ENCODE results near the gene RPS6KA2. TPM values are rescaled to one million over a fixed set of nuclear protein-coding genes. Genes with fewer than 3 reads are reported as not detected.
A peak's percentile ranks its signal among the peaks of the same experiment; 100 is the strongest.

RPS6KA2 gene
- total and polyA plus RNA-seq, 2 donors (not counting 1 experiment from before 2014, with no cell fraction given), result 2.2 to 16.0 TPM

DNA sequence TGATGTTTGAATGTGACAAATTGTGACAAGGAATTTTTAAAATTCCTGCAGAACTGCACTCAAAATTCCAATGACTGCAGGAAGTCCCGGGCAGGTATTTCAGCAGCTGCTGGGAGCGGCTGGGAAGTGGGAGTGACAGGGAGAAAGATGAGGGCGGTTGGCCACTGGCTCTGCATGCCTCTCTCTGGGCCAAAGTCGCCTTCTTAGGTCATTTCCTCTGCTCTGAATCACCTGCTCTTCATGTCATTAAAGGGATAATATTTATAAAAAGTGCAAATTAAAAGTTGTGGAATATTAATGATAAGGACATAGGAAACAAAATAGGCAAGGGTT is 84.5 kb downstream of the RPS6KA2 start:
- no peak overlapping the region for H3K4me3 ChIP-seq (ENCODE audit: control extremely low read depth in 1 of 5, extremely low read depth in 1 of 5, insufficient read depth in 1 of 5, low read depth in 2 of 5, low read length in 4 of 5)
- Mint-ChIP-seq H3K9me3 (ENCODE audit: insufficient read depth) (no peaks in the 10 kb centered on the region), H3K27me3 (no peaks in the 10 kb centered on the region), H3K4me3 (no peak overlapping the region), H3K27ac (no peak overlapping the region), H3K4me1 (peaks cover 22% of the 10 kb centered on the region)
- CTCF ChIA-PET, result no interaction called here
- no peak overlapping the region for H3K4me2 ChIP-seq (replicated peaks; ENCODE audit: low read depth, low read length, poor library complexity, severe bottlenecking)
- no peaks in the 10 kb centered on the region for H3K79me2 ChIP-seq (ENCODE audit: control insufficient read depth, insufficient read depth, low read length)
- no peaks in the 10 kb centered on the region for H4K20me1 ChIP-seq (ENCODE audit: control insufficient read depth, insufficient read depth, low read length, poor library complexity, severe bottlenecking)
- H2AFZ ChIP-seq (ENCODE audit: insufficient read depth, low read depth, low read length, poor library complexity, severe bottlenecking), result no peak overlapping the region
- ATAC-seq (ENCODE audit: low read depth) (no peak), DNase-seq (no peak)
- no peak overlapping the region for H3K27ac ChIP-seq (ENCODE audit: low read length in 2 of 2)
- peaks cover 5 to 18% of the 10 kb centered on the region in 2 donors for H3K4me1 ChIP-seq (ENCODE audit: control insufficient read depth in 2 of 2, insufficient read depth in 2 of 2, low read length in 2 of 2)
- POLR2A ChIA-PET, result no interaction called here
- H3K9ac ChIP-seq (ENCODE audit: low read length), result no peak overlapping the region
- no peaks in the 10 kb centered on the region for H3K9me3 ChIP-seq (ENCODE audit: control extremely low read depth in 1 of 3, control insufficient read depth in 2 of 3, insufficient read depth in 1 of 3, low read length in 2 of 3)
- no peak for TF ChIP-seq EZH2 (IDR thresholded peaks at IDR 0.05; ENCODE audit: borderline replicate concordance, insufficient read depth, low read depth, low read length, poor library complexity, severe bottlenecking)
- TF ChIP-seq, protein P1, sequence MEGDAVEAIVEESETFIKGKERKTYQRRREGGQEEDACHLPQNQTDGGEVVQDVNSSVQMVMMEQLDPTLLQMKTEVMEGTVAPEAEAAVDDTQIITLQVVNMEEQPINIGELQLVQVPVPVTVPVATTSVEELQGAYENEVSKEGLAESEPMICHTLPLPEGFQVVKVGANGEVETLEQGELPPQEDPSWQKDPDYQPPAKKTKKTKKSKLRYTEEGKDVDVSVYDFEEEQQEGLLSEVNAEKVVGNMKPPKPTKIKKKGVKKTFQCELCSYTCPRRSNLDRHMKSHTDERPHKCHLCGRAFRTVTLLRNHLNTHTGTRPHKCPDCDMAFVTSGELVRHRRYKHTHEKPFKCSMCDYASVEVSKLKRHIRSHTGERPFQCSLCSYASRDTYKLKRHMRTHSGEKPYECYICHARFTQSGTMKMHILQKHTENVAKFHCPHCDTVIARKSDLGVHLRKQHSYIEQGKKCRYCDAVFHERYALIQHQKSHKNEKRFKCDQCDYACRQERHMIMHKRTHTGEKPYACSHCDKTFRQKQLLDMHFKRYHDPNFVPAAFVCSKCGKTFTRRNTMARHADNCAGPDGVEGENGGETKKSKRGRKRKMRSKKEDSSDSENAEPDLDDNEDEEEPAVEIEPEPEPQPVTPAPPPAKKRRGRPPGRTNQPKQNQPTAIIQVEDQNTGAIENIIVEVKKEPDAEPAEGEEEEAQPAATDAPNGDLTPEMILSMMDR (IDR thresholded peaks at IDR 0.05), result no peak
- H3K36me3 ChIP-seq (replicated peaks in 1 of 2; ENCODE audit: control extremely low read depth in 1 of 2, control insufficient read depth in 1 of 2, extremely low read depth in 1 of 2, insufficient read depth in 2 of 2, low read length in 1 of 2), result no peaks in the 10 kb centered on the region
- intact Hi-C loops (cut with micrococcal nuclease), result no loop called here
- WGBS (ENCODE audit: insufficient coverage), result no CpG with 5 or more reads among the region's 4 CpGs
- no peaks in the 10 kb centered on the region for H3K27me3 ChIP-seq (replicated peaks in 1 of 4; ENCODE audit: control extremely low read depth in 1 of 4, control insufficient read depth in 3 of 4, insufficient read depth in 4 of 4, low read length in 3 of 4)

DNA sequence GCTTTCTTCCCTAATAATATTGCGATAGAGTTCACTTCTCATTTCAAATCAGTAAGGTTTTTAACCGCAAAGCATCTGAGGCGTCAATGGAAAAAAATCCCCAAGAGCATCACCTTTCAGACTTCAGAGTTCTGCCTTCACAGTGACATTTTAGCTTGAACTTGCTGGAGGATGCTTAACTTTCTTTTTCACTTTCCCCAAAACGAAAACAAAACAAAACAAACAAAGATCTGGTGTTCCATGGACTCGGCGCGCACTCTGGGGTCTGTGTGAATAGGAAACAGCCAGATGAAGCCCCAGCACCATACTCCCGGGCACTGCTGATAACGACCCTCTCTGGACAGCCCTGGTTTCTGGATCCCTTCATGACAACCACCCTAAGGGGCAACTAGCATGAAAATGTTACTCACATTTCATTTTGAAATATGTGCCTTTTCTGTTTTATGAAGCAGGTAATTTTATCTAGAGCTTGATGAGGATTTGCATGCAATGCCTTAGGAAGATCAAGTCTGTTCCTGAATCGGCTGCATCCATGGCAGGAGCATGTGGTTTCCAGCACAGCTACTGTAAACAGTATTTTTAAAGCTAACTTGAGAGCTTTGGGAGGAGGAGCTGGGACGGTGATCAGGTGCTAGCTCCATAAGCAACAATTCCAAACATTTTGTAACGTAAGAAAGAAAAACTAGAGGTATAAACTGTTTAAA is 85.0 kb downstream of the RPS6KA2 start:
- H3K4me3 ChIP-seq (ENCODE audit: control extremely low read depth in 1 of 5, extremely low read depth in 1 of 5, insufficient read depth in 1 of 5, low read depth in 2 of 5, low read length in 4 of 5), result peak overlapping the region in 4 of 5 experiments; percentile 25 to 55 (median 42)
- H3K9ac ChIP-seq (ENCODE audit: low read length), result peak overlapping the region; percentile 61
- no peaks in the 10 kb centered on the region for H3K27me3 Mint-ChIP-seq

More for the DNA sequence above, 85.0 kb downstream of the RPS6KA2 start:
- Mint-ChIP-seq H3K4me1 (peaks cover 22% of the 10 kb centered on the region), H3K9me3 (ENCODE audit: insufficient read depth) (no peaks in the 10 kb centered on the region), H3K27ac (peak overlapping the region; percentile 90), H3K4me3 (peak overlapping the region; percentile 83)
- peaks cover 5 to 18% of the 10 kb centered on the region in 2 donors for H3K4me1 ChIP-seq (ENCODE audit: control insufficient read depth in 2 of 2, insufficient read depth in 2 of 2, low read length in 2 of 2)
- H3K36me3 ChIP-seq (replicated peaks in 1 of 2; ENCODE audit: control extremely low read depth in 1 of 2, control insufficient read depth in 1 of 2, extremely low read depth in 1 of 2, insufficient read depth in 2 of 2, low read length in 1 of 2), result no peaks in the 10 kb centered on the region
- peak overlapping the region; percentile 69 for H3K4me2 ChIP-seq (replicated peaks; ENCODE audit: low read depth, low read length, poor library complexity, severe bottlenecking)
- intact Hi-C loops (cut with micrococcal nuclease), result loop anchor here (1.0 kb wide), 2 partner anchors 30 to 85 kb away; partner anchors contain the start of gene RPS6KA2
- H3K9me3 ChIP-seq (ENCODE audit: control extremely low read depth in 1 of 3, control insufficient read depth in 2 of 3, insufficient read depth in 1 of 3, low read length in 2 of 3), result no peaks in the 10 kb centered on the region
- H2AFZ ChIP-seq (ENCODE audit: insufficient read depth, low read depth, low read length, poor library complexity, severe bottlenecking), result peak overlapping the region; percentile 36
- TF ChIP-seq, protein P1 (IDR thresholded peaks at IDR 0.05), result no peak
- no peak for TF ChIP-seq EZH2 (IDR thresholded peaks at IDR 0.05; ENCODE audit: borderline replicate concordance, insufficient read depth, low read depth, low read length, poor library complexity, severe bottlenecking)
- H3K79me2 ChIP-seq (ENCODE audit: control insufficient read depth, insufficient read depth, low read length), result no peaks in the 10 kb centered on the region
- peak overlapping the region; percentile 59 to 73 for H3K27ac ChIP-seq (ENCODE audit: low read length in 2 of 2)
- no peaks in the 10 kb centered on the region for H3K27me3 ChIP-seq (replicated peaks in 1 of 4; ENCODE audit: control extremely low read depth in 1 of 4, control insufficient read depth in 3 of 4, insufficient read depth in 4 of 4, low read length in 3 of 4)
- POLR2A ChIA-PET, result interaction anchor here (0.6 kb wide), 1 partner anchor 15 kb away, joined by 3 read pairs; no protein-coding TSS in a partner anchor
- H4K20me1 ChIP-seq (ENCODE audit: control insufficient read depth, insufficient read depth, low read length, poor library complexity, severe bottlenecking), result no peaks in the 10 kb centered on the region
- ATAC-seq (ENCODE audit: low read depth) (no peak), DNase-seq (peak; percentile 39)
- CTCF ChIA-PET, result interaction anchor here (2.3 kb wide), 1 partner anchor 30 kb away, joined by 8 read pairs; no protein-coding TSS in a partner anchor
- 88% methylated on average over 9 of the region's 12 CpGs for WGBS (ENCODE audit: insufficient coverage)

All from B cell (primary cell).